WTC11 (cell line): ENCODE data around the gene SSH2. TPM values are rescaled to one million over a fixed set of nuclear protein-coding genes. Genes with fewer than 3 reads are reported as not detected.

Experiments
- ATAC-seq: fragments of 200-7000 bp; cut with Tn5 transposase; 2 replicates; pipeline ENCODE4 v1.10.0; 2021; ENCODE audit warnings: mild to moderate bottlenecking, moderate library complexity
- CTCF ChIA-PET: fragments of 300-600 bp; sonication (Branson Sonifier 250); formaldehyde crosslinking; loops from one replicate; lab custom pipeline; 2021; ENCODE audit warnings: antibody characterized with exemption; lab: Charles Lee
- POLR2A ChIA-PET: fragments of 350-600 bp; sonication (Branson Sonifier 250); formaldehyde crosslinking; loops from one replicate; lab custom pipeline; 2021; ENCODE audit warnings: antibody characterized with exemption; lab: Charles Lee
- DNase-seq: peaks from one replicate; pipeline ENCODE4 v3.0.0; 2021; ENCODE audit warnings: low spot score
- H3K27ac Mint-ChIP-seq: 2 replicates; pipeline ENCODE4 v1.8.0; 2021; ENCODE audit warnings: mixed read lengths
- H3K27me3 Mint-ChIP-seq: 2 replicates; pipeline ENCODE4 v1.8.0; 2021; ENCODE audit warnings: low read depth, mild to moderate bottlenecking, moderate library complexity, mixed read lengths
- H3K36me3 Mint-ChIP-seq: 2 replicates; pipeline ENCODE4 v1.8.0; 2021; ENCODE audit warnings: mixed read lengths
- H3K4me1 Mint-ChIP-seq: 2 replicates; pipeline ENCODE4 v1.8.0; 2022; ENCODE audit warnings: mixed read lengths
- H3K4me3 Mint-ChIP-seq: 2 replicates; pipeline ENCODE4 v1.8.0; 2021; ENCODE audit warnings: mild to moderate bottlenecking, moderate library complexity, mixed read lengths
- H3K9me3 Mint-ChIP-seq: 2 replicates; pipeline ENCODE4 v1.8.0; 2021; ENCODE audit warnings: mixed read lengths
- ATF1 ChIP-seq: sonication (generic); formaldehyde crosslinking; IDR thresholded peaks from 2 replicates; pipeline ENCODE4 v1.8.1; 2023; ENCODE audit warnings: mild to moderate bottlenecking, moderate library complexity, missing genetic modification reagents
- FOXK1 ChIP-seq: sonication (generic); formaldehyde crosslinking; IDR thresholded peaks from 2 replicates; pipeline ENCODE4 v1.8.0; 2022; ENCODE audit warnings: mild to moderate bottlenecking, moderate library complexity, missing genetic modification reagents
- JAZF1 ChIP-seq: fragments of 250-450 bp; sonication (Bioruptor Pico); IDR thresholded peaks from 2 replicates; pipeline ENCODE4 v1.9.0; 2021; ENCODE audit warnings: moderate library complexity, mild to moderate bottlenecking, inconsistent platforms
- NFATC4 ChIP-seq: fragments of 250-450 bp; sonication (Bioruptor Pico); IDR thresholded peaks from 2 replicates; pipeline ENCODE4 v1.9.0; 2021; ENCODE audit warnings: mild to moderate bottlenecking
- NR2C2 ChIP-seq: sonication (generic); formaldehyde crosslinking; IDR thresholded peaks from 2 replicates; pipeline ENCODE4 v1.8.0; 2022; ENCODE audit warnings: mild to moderate bottlenecking, missing genetic modification reagents
- SMAD3 ChIP-seq: sonication (generic); formaldehyde crosslinking; IDR thresholded peaks from 2 replicates; pipeline ENCODE4 v1.8.0; 2022; ENCODE audit warnings: missing genetic modification reagents, mild to moderate bottlenecking, borderline replicate concordance
- SMAD4 ChIP-seq: sonication (generic); formaldehyde crosslinking; IDR thresholded peaks from 2 replicates; pipeline ENCODE4 v1.8.0; 2022; ENCODE audit warnings: mild to moderate bottlenecking, missing genetic modification reagents
- TEAD1 ChIP-seq: sonication (generic); formaldehyde crosslinking; IDR thresholded peaks from 2 replicates; pipeline ENCODE4 v1.8.0; 2022; ENCODE audit warnings: mild to moderate bottlenecking, missing genetic modification reagents
- TEAD4 ChIP-seq: sonication (generic); formaldehyde crosslinking; IDR thresholded peaks from 2 replicates; pipeline ENCODE4 v1.8.0; 2022; ENCODE audit warnings: mild to moderate bottlenecking, missing genetic modification reagents
- ZNF317 ChIP-seq: sonication (generic); formaldehyde crosslinking; IDR thresholded peaks from 2 replicates; pipeline ENCODE4 v1.8.1; 2023; ENCODE audit warnings: low read depth, mild to moderate bottlenecking, moderate library complexity, missing genetic modification reagents, borderline replicate concordance
- ZNF416 ChIP-seq: fragments of 250-450 bp; sonication (Bioruptor Pico); IDR thresholded peaks from 2 replicates; pipeline ENCODE4 v1.9.0; 2021; ENCODE audit warnings: mild to moderate bottlenecking, inconsistent platforms
- ZNF423 ChIP-seq: fragments of 250-450 bp; sonication (Bioruptor Pico); IDR thresholded peaks from 2 replicates; pipeline ENCODE4 v2.1.2; 2022; ENCODE audit warnings: mild to moderate bottlenecking, moderate library complexity
- total RNA-seq: library from RNA; stranded (reverse); gene quantifications from 3 replicates; pipeline ENCODE4 v1.2.3, GENCODE V29; 2021
- TF ChIP-seq, protein P1 (sequence below): sonication (generic); formaldehyde crosslinking; IDR thresholded peaks from 2 replicates; pipeline ENCODE4 v1.8.0; 2023; ENCODE audit warnings: mild to moderate bottlenecking, missing genetic modification reagents
- TF ChIP-seq, protein P2 (sequence below): sonication (generic); formaldehyde crosslinking; IDR thresholded peaks from 2 replicates; pipeline ENCODE4 v1.8.1; 2023; ENCODE audit warnings: mild to moderate bottlenecking, missing genetic modification reagents, moderate library complexity
- TF ChIP-seq, protein P3 (sequence below): fragments of 250-450 bp; sonication (Bioruptor Pico); IDR thresholded peaks from 2 replicates; pipeline ENCODE4 v1.9.0; 2021; ENCODE audit warnings: mild to moderate bottlenecking, borderline replicate concordance
- TF ChIP-seq, protein P4 (sequence below): sonication (generic); formaldehyde crosslinking; conservative IDR thresholded peaks from 2 replicates; pipeline ENCODE4 v1.8.1; 2023; ENCODE audit warnings: mild to moderate bottlenecking, low read depth, missing genetic modification reagents, moderate library complexity

The SSH2 gene
- total RNA-seq, 1 experiment from 2014 or later = 14.3 TPM

DNA sequence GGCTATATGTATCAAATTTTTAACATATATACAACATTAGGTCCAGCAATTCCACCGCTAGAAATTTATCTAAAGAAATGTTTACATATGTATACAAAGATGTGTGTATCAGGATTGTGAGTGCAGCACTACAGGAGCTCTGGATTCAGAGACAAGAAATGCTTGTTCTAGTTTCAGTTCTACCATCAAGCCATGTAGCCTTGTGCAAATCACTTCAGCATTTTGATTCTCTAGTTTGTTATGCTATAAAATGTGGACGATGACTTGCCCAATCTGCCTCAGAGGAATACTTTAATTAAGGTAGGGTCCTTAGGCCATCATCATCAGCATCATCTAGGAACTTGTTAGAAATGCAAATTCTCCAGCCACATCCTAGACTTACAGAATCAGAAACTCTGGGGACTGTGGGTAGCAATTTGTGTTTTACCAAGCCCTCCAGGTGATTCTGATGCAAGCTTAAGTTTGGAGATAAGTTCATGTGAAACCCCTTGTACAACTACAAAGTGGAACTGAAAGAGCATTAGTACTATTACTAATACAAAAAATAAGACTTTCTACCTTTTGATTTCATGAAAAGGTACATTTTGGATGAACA lies 176.1 kb downstream of the SSH2 start (continued):
- TF ChIP-seq, protein P1, sequence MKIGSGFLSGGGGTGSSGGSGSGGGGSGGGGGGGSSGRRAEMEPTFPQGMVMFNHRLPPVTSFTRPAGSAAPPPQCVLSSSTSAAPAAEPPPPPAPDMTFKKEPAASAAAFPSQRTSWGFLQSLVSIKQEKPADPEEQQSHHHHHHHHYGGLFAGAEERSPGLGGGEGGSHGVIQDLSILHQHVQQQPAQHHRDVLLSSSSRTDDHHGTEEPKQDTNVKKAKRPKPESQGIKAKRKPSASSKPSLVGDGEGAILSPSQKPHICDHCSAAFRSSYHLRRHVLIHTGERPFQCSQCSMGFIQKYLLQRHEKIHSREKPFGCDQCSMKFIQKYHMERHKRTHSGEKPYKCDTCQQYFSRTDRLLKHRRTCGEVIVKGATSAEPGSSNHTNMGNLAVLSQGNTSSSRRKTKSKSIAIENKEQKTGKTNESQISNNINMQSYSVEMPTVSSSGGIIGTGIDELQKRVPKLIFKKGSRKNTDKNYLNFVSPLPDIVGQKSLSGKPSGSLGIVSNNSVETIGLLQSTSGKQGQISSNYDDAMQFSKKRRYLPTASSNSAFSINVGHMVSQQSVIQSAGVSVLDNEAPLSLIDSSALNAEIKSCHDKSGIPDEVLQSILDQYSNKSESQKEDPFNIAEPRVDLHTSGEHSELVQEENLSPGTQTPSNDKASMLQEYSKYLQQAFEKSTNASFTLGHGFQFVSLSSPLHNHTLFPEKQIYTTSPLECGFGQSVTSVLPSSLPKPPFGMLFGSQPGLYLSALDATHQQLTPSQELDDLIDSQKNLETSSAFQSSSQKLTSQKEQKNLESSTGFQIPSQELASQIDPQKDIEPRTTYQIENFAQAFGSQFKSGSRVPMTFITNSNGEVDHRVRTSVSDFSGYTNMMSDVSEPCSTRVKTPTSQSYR = no peak

DNA sequence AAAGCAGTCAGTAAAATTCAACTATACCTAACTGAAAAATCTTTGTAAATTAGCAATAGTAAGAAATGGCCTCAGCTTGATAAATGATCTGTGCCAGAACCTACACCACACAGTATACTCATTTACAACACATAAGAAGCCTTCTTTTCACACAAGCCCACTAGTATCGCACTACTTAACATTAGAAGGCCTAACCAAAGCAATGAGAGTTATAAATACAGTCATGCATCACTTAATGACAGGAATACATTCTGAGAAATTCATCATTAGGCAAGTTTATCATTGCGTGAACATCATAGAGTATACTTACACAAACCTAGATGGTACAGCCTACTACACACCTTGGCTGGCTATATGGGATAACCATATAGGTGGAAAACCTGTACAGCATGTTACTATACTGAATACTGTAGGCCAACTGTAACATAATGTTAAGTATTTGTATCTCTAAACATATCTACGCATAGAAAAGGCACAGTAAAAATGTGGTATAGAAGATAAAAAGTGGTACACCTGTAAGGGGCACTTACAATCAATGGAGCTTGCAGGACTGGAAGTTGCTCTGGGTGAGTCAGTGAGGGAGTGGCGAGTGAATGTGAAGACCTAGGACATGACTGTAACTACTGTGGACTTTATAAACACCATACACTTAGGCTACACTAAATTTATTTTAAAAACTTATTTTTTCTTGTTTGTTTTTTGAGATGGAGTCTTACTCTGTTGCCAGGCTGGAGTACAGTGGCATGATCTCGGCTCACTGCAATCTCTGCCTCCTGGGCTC lies 180.8 kb downstream of the SSH2 start:
- Mint-ChIP-seq H3K36me3 (no peaks in the 10 kb centered on the region), H3K27me3 (no peaks in the 10 kb centered on the region), H3K9me3 (no peaks in the 10 kb centered on the region), H3K27ac (no peak overlapping the region), H3K4me1 (peaks cover 4% of the 10 kb centered on the region; the same call in 1 of the 2 replicates), H3K4me3 (no peak overlapping the region)
- TF ChIP-seq, protein P2, sequence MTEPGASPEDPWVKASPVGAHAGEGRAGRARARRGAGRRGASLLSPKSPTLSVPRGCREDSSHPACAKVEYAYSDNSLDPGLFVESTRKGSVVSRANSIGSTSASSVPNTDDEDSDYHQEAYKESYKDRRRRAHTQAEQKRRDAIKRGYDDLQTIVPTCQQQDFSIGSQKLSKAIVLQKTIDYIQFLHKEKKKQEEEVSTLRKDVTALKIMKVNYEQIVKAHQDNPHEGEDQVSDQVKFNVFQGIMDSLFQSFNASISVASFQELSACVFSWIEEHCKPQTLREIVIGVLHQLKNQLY (CRISPR knock-in tag) = no peak
- TF ChIP-seq ZNF317 (CRISPR knock-in tag) = no peak
- TF ChIP-seq, protein P1 = no peak
- no peak for TF ChIP-seq ZNF423 (CRISPR knock-in tag)
- no peak for TF ChIP-seq TEAD1
- no peak for TF ChIP-seq ATF1 (CRISPR knock-in tag)
- no peak for TF ChIP-seq NR2C2
- TF ChIP-seq SMAD4 (CRISPR knock-in tag) = no peak
- TF ChIP-seq FOXK1 (CRISPR knock-in tag) = no peak
- TF ChIP-seq JAZF1 = no peak
- TF ChIP-seq, protein P3, sequence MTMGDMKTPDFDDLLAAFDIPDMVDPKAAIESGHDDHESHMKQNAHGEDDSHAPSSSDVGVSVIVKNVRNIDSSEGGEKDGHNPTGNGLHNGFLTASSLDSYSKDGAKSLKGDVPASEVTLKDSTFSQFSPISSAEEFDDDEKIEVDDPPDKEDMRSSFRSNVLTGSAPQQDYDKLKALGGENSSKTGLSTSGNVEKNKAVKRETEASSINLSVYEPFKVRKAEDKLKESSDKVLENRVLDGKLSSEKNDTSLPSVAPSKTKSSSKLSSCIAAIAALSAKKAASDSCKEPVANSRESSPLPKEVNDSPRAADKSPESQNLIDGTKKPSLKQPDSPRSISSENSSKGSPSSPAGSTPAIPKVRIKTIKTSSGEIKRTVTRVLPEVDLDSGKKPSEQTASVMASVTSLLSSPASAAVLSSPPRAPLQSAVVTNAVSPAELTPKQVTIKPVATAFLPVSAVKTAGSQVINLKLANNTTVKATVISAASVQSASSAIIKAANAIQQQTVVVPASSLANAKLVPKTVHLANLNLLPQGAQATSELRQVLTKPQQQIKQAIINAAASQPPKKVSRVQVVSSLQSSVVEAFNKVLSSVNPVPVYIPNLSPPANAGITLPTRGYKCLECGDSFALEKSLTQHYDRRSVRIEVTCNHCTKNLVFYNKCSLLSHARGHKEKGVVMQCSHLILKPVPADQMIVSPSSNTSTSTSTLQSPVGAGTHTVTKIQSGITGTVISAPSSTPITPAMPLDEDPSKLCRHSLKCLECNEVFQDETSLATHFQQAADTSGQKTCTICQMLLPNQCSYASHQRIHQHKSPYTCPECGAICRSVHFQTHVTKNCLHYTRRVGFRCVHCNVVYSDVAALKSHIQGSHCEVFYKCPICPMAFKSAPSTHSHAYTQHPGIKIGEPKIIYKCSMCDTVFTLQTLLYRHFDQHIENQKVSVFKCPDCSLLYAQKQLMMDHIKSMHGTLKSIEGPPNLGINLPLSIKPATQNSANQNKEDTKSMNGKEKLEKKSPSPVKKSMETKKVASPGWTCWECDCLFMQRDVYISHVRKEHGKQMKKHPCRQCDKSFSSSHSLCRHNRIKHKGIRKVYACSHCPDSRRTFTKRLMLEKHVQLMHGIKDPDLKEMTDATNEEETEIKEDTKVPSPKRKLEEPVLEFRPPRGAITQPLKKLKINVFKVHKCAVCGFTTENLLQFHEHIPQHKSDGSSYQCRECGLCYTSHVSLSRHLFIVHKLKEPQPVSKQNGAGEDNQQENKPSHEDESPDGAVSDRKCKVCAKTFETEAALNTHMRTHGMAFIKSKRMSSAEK = no peak
- no peak for TF ChIP-seq TEAD4
- TF ChIP-seq NFATC4 (CRISPR knock-in tag) = no peak
- TF ChIP-seq SMAD3 (CRISPR knock-in tag) = no peak
- TF ChIP-seq, protein P4, sequence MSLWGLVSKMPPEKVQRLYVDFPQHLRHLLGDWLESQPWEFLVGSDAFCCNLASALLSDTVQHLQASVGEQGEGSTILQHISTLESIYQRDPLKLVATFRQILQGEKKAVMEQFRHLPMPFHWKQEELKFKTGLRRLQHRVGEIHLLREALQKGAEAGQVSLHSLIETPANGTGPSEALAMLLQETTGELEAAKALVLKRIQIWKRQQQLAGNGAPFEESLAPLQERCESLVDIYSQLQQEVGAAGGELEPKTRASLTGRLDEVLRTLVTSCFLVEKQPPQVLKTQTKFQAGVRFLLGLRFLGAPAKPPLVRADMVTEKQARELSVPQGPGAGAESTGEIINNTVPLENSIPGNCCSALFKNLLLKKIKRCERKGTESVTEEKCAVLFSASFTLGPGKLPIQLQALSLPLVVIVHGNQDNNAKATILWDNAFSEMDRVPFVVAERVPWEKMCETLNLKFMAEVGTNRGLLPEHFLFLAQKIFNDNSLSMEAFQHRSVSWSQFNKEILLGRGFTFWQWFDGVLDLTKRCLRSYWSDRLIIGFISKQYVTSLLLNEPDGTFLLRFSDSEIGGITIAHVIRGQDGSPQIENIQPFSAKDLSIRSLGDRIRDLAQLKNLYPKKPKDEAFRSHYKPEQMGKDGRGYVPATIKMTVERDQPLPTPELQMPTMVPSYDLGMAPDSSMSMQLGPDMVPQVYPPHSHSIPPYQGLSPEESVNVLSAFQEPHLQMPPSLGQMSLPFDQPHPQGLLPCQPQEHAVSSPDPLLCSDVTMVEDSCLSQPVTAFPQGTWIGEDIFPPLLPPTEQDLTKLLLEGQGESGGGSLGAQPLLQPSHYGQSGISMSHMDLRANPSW (CRISPR knock-in tag) = no peak
- no peak for TF ChIP-seq ZNF416 (CRISPR knock-in tag)
- ATAC-seq (no peak), DNase-seq (no peak)
- ChIA-PET CTCF (interaction anchor here (1.8 kb wide), 1 partner anchor 110 kb away, joined by 7 read pairs; no protein-coding TSS in a partner anchor), POLR2A (no interaction called here)
